Limb (tissue), 2 donors: ENCODE results near the gene HYDIN.
"Not testable (repeated sequence)": the region's sequence is repeated elsewhere in the genome, so short reads cannot be mapped to it uniquely, and the experiment has no call there.

Experiments used
- DNase-seq, 2 donors: peaks; one replicate each; pipeline ENCODE4 v3.0.0-alpha.2; 2016; ENCODE audit errors: extremely low spot score in 2 of 2

Gene HYDIN

GRCh38 chr16:71109656-71110208, 120.8 kb downstream of the HYDIN start:
- DNase-seq = not testable (repeated sequence)

- not testable (repeated sequence) for DNase-seq
These were observed 124.6 kb downstream of the HYDIN start for GRCh38 chr16:71105881-71106280.

DNA sequence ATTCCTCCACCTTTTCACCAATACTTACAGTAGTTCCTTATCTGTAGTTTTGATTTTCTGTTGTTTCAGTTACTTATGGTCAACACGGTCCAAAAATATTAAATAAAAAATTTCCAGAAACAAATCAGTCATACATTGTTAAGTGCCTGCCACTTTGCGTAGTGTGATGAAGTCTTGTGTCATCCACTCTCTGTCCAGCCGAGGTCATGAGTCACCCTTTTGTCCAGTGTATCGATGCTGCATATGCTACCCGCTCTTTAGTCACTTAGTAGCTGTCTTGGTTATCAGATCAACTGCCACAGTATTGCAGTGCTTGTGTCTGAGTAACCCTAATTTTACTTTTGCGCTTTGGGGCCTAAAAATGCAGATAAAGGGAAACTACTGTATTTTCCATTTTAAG, 146.9 kb downstream of the HYDIN start:
- DNase-seq = not testable (repeated sequence)

GRCh38 chr16:71080777-71081176, 149.7 kb downstream of the HYDIN start:
- not testable (repeated sequence) for DNase-seq

- DNase-seq = not testable (repeated sequence)
These were observed 150.3 kb downstream of the HYDIN start for GRCh38 chr16:71080262-71080661.

GRCh38 chr16:71070651-71071050, 159.9 kb downstream of the HYDIN start:
- DNase-seq = not testable (repeated sequence)

GRCh38 chr16:71069842-71070241, 160.7 kb downstream of the HYDIN start:
- DNase-seq = not testable (repeated sequence)

- DNase-seq = not testable (repeated sequence)
These were observed 176.5 kb downstream of the HYDIN start for GRCh38 chr16:71053897-71054609.

- not testable (repeated sequence) for DNase-seq
These were observed 180.2 kb downstream of the HYDIN start for GRCh38 chr16:71050307-71050706.

GRCh38 chr16:71039368-71040111, 191.0 kb downstream of the HYDIN start:
- DNase-seq = not testable (repeated sequence)

DNA sequence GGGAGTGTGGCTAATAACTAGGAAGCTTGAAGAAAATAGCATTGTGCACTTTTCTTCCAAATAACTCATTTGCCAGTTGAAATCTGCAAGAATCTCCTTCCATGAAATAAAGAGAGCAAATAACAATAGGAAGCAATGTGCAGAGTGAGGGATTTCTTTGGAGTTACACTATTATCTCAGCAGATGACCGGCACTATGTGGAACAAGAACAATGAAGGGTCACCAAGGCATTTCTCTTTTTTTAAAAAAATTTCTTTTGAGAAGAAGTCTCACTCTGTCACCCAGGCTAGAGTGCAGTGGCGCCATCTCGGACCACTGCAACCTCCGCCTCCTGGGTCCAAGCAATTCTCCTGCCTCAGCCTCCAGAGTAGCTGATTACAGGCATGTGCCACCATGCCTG, 192.1 kb downstream of the HYDIN start:
- DNase-seq = not testable (repeated sequence)

GRCh38 chr16:71037987-71038386, 192.5 kb downstream of the HYDIN start:
- not testable (repeated sequence) for DNase-seq

- DNase-seq = not testable (repeated sequence)
These were observed 202.3 kb downstream of the HYDIN start for GRCh38 chr16:71028032-71028727.

GRCh38 chr16:71027511-71027910, 203.0 kb downstream of the HYDIN start:
- DNase-seq = not testable (repeated sequence)

DNA sequence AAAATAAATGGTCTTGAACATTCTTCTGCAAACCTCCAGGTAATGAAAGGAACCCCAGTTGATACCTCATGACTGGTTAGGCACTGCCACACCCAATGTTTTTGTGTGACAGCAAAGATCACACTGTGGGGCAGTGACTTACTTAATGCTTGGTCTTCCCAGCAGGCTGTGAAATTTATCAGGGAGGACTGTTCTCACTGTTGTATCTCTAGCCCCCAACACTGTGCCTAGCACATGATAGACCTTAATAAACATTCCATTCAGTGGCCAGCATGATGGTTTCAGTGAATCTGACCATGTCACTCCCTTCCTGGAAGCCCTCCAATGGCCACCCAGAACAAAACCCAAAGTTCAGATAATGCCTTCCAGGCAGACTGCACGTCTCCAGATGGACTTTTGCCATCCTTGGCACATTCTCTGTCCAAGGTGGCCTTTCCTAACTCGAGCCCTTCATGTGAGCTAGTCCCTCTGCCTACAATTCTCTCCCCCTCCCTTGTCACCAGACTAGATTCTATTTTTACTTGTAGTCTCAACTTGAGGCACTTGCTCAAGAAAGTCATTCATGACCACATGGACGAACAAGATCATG, 206.6 kb downstream of the HYDIN start:
- not testable (repeated sequence) for DNase-seq

DNA sequence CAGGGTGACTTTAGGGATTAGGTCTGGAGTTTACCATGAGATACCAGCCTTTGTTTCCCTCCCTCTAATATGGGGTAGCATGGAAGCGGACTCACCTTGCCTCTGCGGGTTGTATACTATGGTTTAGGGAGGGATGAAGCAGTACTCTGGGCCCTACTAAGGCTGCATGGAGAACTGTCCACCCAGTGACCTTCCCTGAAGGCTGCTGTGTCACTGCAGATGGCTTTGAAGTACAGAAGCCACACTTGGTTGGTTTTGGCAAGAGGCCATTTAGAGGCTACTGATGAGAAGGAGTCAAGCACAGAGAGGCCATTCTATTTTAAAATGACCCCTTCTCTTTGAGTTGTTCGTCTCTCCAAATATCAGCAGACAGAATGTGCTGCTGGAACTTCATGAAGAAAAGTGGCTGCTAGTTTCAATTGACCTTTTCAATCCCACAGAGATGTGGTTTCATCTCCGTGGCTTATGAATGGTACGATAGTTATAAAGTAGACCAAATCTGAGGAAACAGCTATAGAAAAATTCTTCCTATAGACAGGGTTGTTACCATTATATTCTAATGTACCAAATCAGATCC, 208.5 kb downstream of the HYDIN start:
- not testable (repeated sequence) for DNase-seq

DNA sequence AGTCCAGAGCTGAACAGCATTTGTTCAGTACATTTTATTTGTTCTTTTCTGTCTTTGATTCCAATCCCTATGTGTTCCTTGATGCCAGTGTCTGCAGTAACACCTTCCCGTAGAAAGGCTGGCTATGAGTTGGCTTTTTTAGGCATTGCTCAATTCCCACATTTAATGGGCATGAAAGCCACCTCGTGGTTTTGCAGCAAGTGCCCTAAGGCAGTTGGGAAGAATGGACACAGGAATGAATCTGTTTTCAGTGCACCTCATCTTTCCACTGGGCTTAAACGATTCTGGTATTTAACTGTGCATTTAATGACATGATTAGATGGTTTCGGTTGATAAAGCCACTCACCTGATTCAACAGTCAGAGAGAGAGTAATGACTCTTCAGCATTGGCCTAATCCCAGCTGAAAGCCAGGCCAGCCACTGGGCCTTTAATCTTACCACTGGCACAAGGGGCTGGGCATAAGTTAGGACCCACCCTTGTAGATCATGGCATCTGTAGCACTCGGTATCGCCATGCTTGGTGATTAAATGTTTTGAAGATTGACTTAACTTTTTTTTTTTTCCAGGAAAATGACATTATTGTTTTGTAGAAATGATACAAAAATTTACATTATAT, 211.3 kb downstream of the HYDIN start:
- not testable (repeated sequence) for DNase-seq

DNA sequence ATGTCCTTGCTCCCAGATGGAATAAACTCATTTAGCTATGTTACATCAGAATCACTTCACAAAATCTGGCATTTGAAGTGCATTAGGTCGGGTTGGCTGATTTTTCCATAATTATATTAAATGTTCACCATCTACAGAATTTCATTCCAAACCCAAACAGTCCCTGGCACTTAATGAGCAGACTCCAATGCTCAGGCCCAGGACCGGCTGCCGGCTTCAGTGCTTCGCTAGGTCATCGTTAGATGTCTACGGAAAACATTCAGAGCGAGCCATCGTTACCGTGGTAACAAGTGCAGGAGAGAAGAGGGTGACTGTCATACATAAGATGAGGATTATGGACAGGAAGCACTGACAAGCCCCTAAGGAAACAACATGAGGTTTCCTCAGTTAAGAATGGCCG, 215.1 kb downstream of the HYDIN start:
- not testable (repeated sequence) for DNase-seq

- DNase-seq = not testable (repeated sequence)
These were observed 220.9 kb downstream of the HYDIN start for GRCh38 chr16:71009440-71010223.

DNA sequence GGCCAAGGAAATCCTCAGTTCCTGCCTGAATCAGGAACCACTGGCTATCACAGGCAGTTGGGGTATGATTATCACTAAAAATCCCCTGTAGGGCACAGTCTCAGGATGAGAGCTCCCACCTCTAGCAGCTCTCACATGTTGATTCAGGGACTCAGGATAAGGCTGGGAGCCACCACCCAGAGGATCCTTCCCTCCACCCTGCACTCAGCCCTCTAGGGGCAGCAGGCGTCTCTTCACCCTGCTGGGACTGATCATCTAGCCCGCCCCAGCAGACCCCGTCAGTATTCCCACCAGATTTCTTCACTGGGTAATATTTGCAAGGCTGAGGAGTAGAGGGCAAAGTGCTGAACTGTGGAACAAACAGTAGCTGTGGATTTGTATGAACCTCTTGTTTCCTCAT, 224.0 kb downstream of the HYDIN start:
- DNase-seq = not testable (repeated sequence)
